ENCODE data around the gene NR2C2AP. TPM values are rescaled to one million over a fixed set of nuclear protein-coding genes. Genes with fewer than 3 reads are reported as not detected.

Gene NR2C2AP
- total and polyA plus RNA-seq, 2 of the 4 experiments (the other 2 are of a cell fraction), result 5.4 to 9.0 TPM

DNA sequence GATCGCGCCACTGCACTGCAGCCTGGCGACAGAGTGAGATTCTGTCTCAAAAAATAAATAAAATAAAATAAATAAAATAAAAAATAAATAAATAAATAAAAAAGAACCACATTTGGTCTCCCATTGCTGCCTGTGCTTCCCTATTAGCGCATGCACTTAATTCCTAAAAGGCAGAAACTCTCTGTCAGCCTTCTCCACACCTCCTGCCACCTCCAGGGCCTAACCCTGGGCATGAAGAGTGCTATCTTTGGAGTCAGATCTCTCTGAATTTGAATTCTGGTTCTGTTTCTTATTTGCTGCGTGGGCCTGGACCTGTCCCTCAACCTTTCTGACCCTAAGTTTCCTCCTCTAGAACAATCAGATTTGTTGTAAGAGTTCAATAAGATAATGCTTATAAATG is 19.8 kb upstream of the NR2C2AP start:
- H3K79me1 ChIP-seq (ENCODE audit: low read depth in 1 of 2, low read length in 2 of 2), result no peaks in the 10 kb centered on the region
- no peak overlapping the region for H3K18ac ChIP-seq (ENCODE audit: low read depth, low read length)
- POLR2A ChIA-PET (ENCODE audit: unreplicated experiment), result no interaction called here
- no peak overlapping the region for H3K56ac ChIP-seq (ENCODE audit: extremely low read depth, insufficient read depth, low read length)
- no peak for DNase-seq
- H3K4ac ChIP-seq (ENCODE audit: low read depth, low read length), result no peak overlapping the region
- H3K4me1 ChIP-seq (ENCODE audit: control insufficient read depth, insufficient read depth, low read length), result no peaks in the 10 kb centered on the region
- dilution Hi-C loops (cut with HindIII; ENCODE audit: low sequenced_read_pairs, unreplicated experiment), result no loop called here
- H2BK15ac ChIP-seq (ENCODE audit: low read depth, low read length), result no peak overlapping the region
- no peaks in the 10 kb centered on the region for H3K9me3 ChIP-seq (ENCODE audit: control insufficient read depth, insufficient read depth, low read length)
- intact Hi-C loops (cut with micrococcal nuclease), result no loop called here
- H4K91ac ChIP-seq (ENCODE audit: insufficient read depth, low read depth, low read length), result no peak overlapping the region
- no CpG with 5 or more reads among the region's 5 CpGs for WGBS, 2 experiments (ENCODE audit: extremely low coverage in 2 of 2, insufficient read length in 1 of 2)
- no peak for ATAC-seq (ENCODE audit: low read depth)
- in situ Hi-C loops (cut with MboI; ENCODE audit: low sequenced_read_pairs), result no loop called here
- no peak overlapping the region for H4K5ac ChIP-seq (ENCODE audit: low read depth, low read length)
- no peak overlapping the region for H3K27ac ChIP-seq (ENCODE audit: insufficient read depth, low read length)
- H2AFZ ChIP-seq (replicated peaks; ENCODE audit: low read length, poor library complexity), result no peak overlapping the region
- no peak overlapping the region for H2BK20ac ChIP-seq (ENCODE audit: low read depth, low read length)
- H3K23ac ChIP-seq (ENCODE audit: low read depth, low read length), result no peak overlapping the region
- H2BK120ac ChIP-seq (ENCODE audit: low read depth, low read length), result no peak overlapping the region
- H3K9me1 ChIP-seq (ENCODE audit: insufficient read depth, low read length), result no peaks in the 10 kb centered on the region
- no TSS peak for BruUV-seq (replicated peaks)
- no peak overlapping the region for H4K8ac ChIP-seq (ENCODE audit: low read depth in 2 of 2, low read length in 2 of 2)
- H3K27me3 ChIP-seq (ENCODE audit: control insufficient read depth, insufficient read depth, low read length), result peaks cover 15% of the 10 kb centered on the region
- TF ChIP-seq, protein P1, sequence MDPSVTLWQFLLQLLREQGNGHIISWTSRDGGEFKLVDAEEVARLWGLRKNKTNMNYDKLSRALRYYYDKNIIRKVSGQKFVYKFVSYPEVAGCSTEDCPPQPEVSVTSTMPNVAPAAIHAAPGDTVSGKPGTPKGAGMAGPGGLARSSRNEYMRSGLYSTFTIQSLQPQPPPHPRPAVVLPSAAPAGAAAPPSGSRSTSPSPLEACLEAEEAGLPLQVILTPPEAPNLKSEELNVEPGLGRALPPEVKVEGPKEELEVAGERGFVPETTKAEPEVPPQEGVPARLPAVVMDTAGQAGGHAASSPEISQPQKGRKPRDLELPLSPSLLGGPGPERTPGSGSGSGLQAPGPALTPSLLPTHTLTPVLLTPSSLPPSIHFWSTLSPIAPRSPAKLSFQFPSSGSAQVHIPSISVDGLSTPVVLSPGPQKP (IDR thresholded peaks at IDR 0.05; ENCODE audit: borderline replicate concordance, low read depth, low read length), result no peak
- no peak for TF ChIP-seq NFE2L2 (IDR thresholded peaks at IDR 0.05; ENCODE audit: low read depth, low read length)
- no peak for TF ChIP-seq MAZ (IDR thresholded peaks at IDR 0.05; ENCODE audit: borderline replicate concordance, low read depth, low read length)
- TF ChIP-seq CEBPB (IDR thresholded peaks at IDR 0.05; ENCODE audit: low read depth, low read length), result no peak
- TF ChIP-seq RCOR1 (IDR thresholded peaks at IDR 0.05; ENCODE audit: insufficient replicate concordance, low read length), result no peak
- no peak for TF ChIP-seq RFX5 (IDR thresholded peaks at IDR 0.05; ENCODE audit: low read depth, low read length)
- TF ChIP-seq SMC3 (IDR thresholded peaks at IDR 0.05; ENCODE audit: low read depth, low read length), result no peak
- no peak for TF ChIP-seq MXI1 (IDR thresholded peaks at IDR 0.05; ENCODE audit: borderline replicate concordance, low read depth, low read length)
- TF ChIP-seq MAFK (IDR thresholded peaks at IDR 0.05; ENCODE audit: low read depth, low read length), result no peak
- TF ChIP-seq FOS (IDR thresholded peaks at IDR 0.05; ENCODE audit: low read depth, low read length), result no peak
- TF ChIP-seq CHD1 (IDR thresholded peaks at IDR 0.05; ENCODE audit: low read depth, low read length), result no peak
- TF ChIP-seq CTCF (conservative IDR thresholded peaks at IDR 0.05; ENCODE audit: low read depth, low read length), result no peak
- H3K36me3 ChIP-seq (ENCODE audit: control insufficient read depth, insufficient read depth, low read length), result no peaks in the 10 kb centered on the region
- no peak overlapping the region for H3K4me2 ChIP-seq (ENCODE audit: low read depth, low read length)
- H2BK5ac ChIP-seq (ENCODE audit: low read depth, low read length, poor library complexity, severe bottlenecking), result no peak overlapping the region
- H3K14ac ChIP-seq (replicated peaks; ENCODE audit: low read depth, low read length), result no peak overlapping the region
- no peak overlapping the region for H2AK5ac ChIP-seq (ENCODE audit: low read depth, low read length)
- no peak overlapping the region for H3K9ac ChIP-seq (ENCODE audit: low read depth, low read length)
- CTCF ChIA-PET, result no interaction called here
- H4K20me1 ChIP-seq (ENCODE audit: insufficient read depth, low read length), result no peaks in the 10 kb centered on the region
- no peak overlapping the region for H3K4me3 ChIP-seq (ENCODE audit: insufficient read depth, low read depth, low read length)
- no peak overlapping the region for H2AK9ac ChIP-seq (replicated peaks; ENCODE audit: low read depth, low read length, poor library complexity)

Data from IMR-90 (cell line).